ENCODE results near the gene BASP1.

Gene BASP1

DNA sequence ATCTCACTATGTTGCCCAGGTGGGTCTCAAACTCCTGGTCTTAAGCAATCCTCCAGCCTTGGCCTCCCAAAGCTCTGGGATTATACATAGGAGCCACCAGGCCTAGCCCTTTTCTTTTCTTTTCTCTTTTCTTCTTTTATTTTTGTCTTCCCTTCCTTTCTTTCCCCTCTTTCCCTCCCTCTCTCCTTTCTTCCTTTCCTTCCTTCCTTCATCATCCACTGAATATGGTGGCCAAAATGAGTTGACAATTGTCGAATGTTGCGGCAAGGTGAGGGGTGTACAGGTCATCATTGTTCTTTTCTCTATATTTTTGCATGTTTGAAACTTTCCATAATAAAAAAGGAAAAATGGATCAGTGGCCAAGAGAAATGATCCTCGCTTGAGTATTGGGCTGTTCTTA is 32.1 kb upstream of the BASP1 start:
- no peak overlapping the region for H3K27ac ChIP-seq (ENCODE audit: low read length)

DNA sequence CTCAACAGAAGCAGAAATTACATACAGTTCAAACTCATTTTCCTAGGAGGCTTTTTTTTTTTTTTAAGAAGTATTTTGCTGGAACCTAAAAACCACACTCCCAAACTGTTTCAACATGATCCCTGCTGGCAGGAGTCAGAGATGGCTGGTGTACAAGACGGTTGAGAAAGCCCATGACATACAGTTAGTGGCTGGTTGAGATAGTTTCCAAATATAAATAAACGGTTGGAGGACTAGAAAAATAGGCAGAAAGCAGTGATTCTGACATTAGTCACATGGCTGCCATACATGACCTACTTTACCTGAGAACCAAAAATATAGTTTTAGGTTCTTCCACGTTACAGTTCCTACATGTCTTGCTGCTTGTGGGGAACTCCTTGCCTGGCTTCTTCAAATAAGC is 31.7 kb upstream of the BASP1 start:
- Histone ChIP-seq H3K4me2 (ENCODE audit: low read depth, low read length) (no peak overlapping the region), H3K27ac (ENCODE audit: low read length) (no peak overlapping the region), H3K4me3 (ENCODE audit: low read length) (no peak overlapping the region), H2AFZ (ENCODE audit: low read length) (no peak overlapping the region), H3K9me2 (replicated peaks; ENCODE audit: insufficient read depth, low read length) (no peaks in the 10 kb centered on the region), H3K9me3 (replicated peaks; ENCODE audit: insufficient read depth, low read length) (no peaks in the 10 kb centered on the region), H3K36me3 (replicated peaks; ENCODE audit: insufficient read depth, low read length) (no peaks in the 10 kb centered on the region), H4K20me1 (ENCODE audit: insufficient read depth, low read length) (no peaks in the 10 kb centered on the region), H3K27me3 (replicated peaks; ENCODE audit: insufficient read depth, low read length) (no peaks in the 10 kb centered on the region), H3K9ac (ENCODE audit: low read length) (no peak overlapping the region), H3K79me2 (ENCODE audit: low read length) (no peaks in the 10 kb centered on the region), H3F3A (ENCODE audit: insufficient read depth, low read length) (no peaks in the 10 kb centered on the region), H3K4me1 (ENCODE audit: low read length) (no peaks in the 10 kb centered on the region)
- DNase-seq: no peak
- TF ChIP-seq EZH2 (optimal IDR thresholded peaks at IDR 0.05; ENCODE audit: low read depth, low read length) (no peak), EZH2phosphoT487 (IDR thresholded peaks at IDR 0.05; ENCODE audit: low read length) (no peak)
- TF ChIP-seq, protein P1, sequence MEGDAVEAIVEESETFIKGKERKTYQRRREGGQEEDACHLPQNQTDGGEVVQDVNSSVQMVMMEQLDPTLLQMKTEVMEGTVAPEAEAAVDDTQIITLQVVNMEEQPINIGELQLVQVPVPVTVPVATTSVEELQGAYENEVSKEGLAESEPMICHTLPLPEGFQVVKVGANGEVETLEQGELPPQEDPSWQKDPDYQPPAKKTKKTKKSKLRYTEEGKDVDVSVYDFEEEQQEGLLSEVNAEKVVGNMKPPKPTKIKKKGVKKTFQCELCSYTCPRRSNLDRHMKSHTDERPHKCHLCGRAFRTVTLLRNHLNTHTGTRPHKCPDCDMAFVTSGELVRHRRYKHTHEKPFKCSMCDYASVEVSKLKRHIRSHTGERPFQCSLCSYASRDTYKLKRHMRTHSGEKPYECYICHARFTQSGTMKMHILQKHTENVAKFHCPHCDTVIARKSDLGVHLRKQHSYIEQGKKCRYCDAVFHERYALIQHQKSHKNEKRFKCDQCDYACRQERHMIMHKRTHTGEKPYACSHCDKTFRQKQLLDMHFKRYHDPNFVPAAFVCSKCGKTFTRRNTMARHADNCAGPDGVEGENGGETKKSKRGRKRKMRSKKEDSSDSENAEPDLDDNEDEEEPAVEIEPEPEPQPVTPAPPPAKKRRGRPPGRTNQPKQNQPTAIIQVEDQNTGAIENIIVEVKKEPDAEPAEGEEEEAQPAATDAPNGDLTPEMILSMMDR (IDR thresholded peaks at IDR 0.05; ENCODE audit: low read length): no peak

More for the DNA sequence above, 32.1 kb upstream of the BASP1 start:
- Histone ChIP-seq H3K4me2 (ENCODE audit: low read depth, low read length) (no peak overlapping the region), H3K4me3 (ENCODE audit: low read length) (no peak overlapping the region), H3K27me3 (replicated peaks; ENCODE audit: insufficient read depth, low read length) (no peaks in the 10 kb centered on the region), H4K20me1 (ENCODE audit: insufficient read depth, low read length) (no peaks in the 10 kb centered on the region), H3K9ac (ENCODE audit: low read length) (no peak overlapping the region), H3F3A (ENCODE audit: insufficient read depth, low read length) (no peaks in the 10 kb centered on the region), H3K9me3 (replicated peaks; ENCODE audit: insufficient read depth, low read length) (no peaks in the 10 kb centered on the region), H3K79me2 (ENCODE audit: low read length) (no peaks in the 10 kb centered on the region), H3K9me2 (replicated peaks; ENCODE audit: insufficient read depth, low read length) (no peaks in the 10 kb centered on the region), H2AFZ (ENCODE audit: low read length) (no peak overlapping the region), H3K4me1 (ENCODE audit: low read length) (no peaks in the 10 kb centered on the region), H3K36me3 (replicated peaks; ENCODE audit: insufficient read depth, low read length) (no peaks in the 10 kb centered on the region)
- TF ChIP-seq, protein P1 (IDR thresholded peaks at IDR 0.05; ENCODE audit: low read length): no peak
- TF ChIP-seq EZH2phosphoT487 (IDR thresholded peaks at IDR 0.05; ENCODE audit: low read length): no peak
- no peak for TF ChIP-seq EZH2 (optimal IDR thresholded peaks at IDR 0.05; ENCODE audit: low read depth, low read length)
- no peak for DNase-seq

DNA sequence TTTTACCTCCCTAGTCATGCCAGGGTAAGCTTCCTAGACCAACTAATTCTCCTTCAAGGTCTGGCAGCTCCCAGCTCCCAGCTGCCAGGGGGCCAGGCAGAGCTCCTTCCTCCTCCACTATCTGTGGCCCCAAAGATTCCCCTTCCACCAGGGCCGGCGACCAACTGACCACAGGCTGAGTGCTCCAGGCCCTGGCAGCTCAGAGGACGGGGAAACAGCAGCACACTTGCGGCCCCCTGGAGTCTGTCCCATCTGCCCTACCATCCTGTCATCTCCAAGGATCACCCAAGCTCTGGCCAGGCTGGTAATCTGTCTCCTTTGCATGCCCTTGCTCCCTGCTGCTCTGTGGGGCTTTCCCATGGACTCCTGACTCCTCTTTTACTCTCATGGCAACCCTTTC is 31.2 kb upstream of the BASP1 start:
- no peaks in the 10 kb centered on the region for H3K27me3 ChIP-seq (replicated peaks; ENCODE audit: insufficient read depth, low read length)
- H4K20me1 ChIP-seq (ENCODE audit: insufficient read depth, low read length): no peaks in the 10 kb centered on the region
- no peak for DNase-seq
- no peaks in the 10 kb centered on the region for H3K9me3 ChIP-seq (replicated peaks; ENCODE audit: insufficient read depth, low read length)
- no peaks in the 10 kb centered on the region for H3K36me3 ChIP-seq (replicated peaks; ENCODE audit: insufficient read depth, low read length)
- no peaks in the 10 kb centered on the region for H3F3A ChIP-seq (ENCODE audit: insufficient read depth, low read length)
- no peaks in the 10 kb centered on the region for H3K9me2 ChIP-seq (replicated peaks; ENCODE audit: insufficient read depth, low read length)
- no peak overlapping the region for H3K4me2 ChIP-seq (ENCODE audit: low read depth, low read length)
- H3K9ac ChIP-seq (ENCODE audit: low read length): no peak overlapping the region
- no peak for TF ChIP-seq EZH2phosphoT487 (IDR thresholded peaks at IDR 0.05; ENCODE audit: low read length)
- TF ChIP-seq, protein P1 (IDR thresholded peaks at IDR 0.05; ENCODE audit: low read length): no peak
- no peak for TF ChIP-seq EZH2 (optimal IDR thresholded peaks at IDR 0.05; ENCODE audit: low read depth, low read length)
- no peak overlapping the region for H3K4me3 ChIP-seq (ENCODE audit: low read length)
- H2AFZ ChIP-seq (ENCODE audit: low read length): no peak overlapping the region
- no peak overlapping the region for H3K27ac ChIP-seq (ENCODE audit: low read length)
- no peaks in the 10 kb centered on the region for H3K4me1 ChIP-seq (ENCODE audit: low read length)
- H3K79me2 ChIP-seq (ENCODE audit: low read length): no peaks in the 10 kb centered on the region
